HTR-8/SVneo (cell line): ENCODE measurements around the gene NOL9.
"Not testable (repeated sequence)": the region's sequence is repeated elsewhere in the genome, so short reads cannot be mapped to it uniquely, and the experiment has no call there.

Experiments used
- DNase-seq: peaks from one replicate; pipeline ENCODE4 v3.0.0; 2011; ENCODE audit warnings: low spot score, mixed read lengths; ENCODE audit not compliant: insufficient read length
- FAIRE-seq: peaks from 2 replicates; lab custom pipeline; 2011; peaks lifted over from hg19 to GRCh38; lab: Jason Lieb, UNC

Gene NOL9

GRCh38 chr1:6574818-6575217 is 20.5 kb upstream of the NOL9 start:
- DNase-seq (no peak), FAIRE-seq (no peak)

- FAIRE-seq = no peak
- DNase-seq = no peak
These were observed 19.8 kb upstream of the NOL9 start for GRCh38 chr1:6574025-6574620.

GRCh38 chr1:6572653-6573383 is 18.5 kb upstream of the NOL9 start:
- FAIRE-seq = no peak
- DNase-seq = no peak

- no peak for FAIRE-seq
- no peak for DNase-seq
These were observed 16.7 kb upstream of the NOL9 start for GRCh38 chr1:6570987-6571386.

GRCh38 chr1:6570100-6570499 is 15.8 kb upstream of the NOL9 start:
- FAIRE-seq (no peak), DNase-seq (no peak)

GRCh38 chr1:6569033-6569432 is 14.7 kb upstream of the NOL9 start:
- DNase-seq (no peak), FAIRE-seq (no peak)

GRCh38 chr1:6560267-6560666 is 6.0 kb upstream of the NOL9 start:
- DNase-seq = no peak
- FAIRE-seq = no peak

- DNase-seq, FAIRE-seq: not testable (repeated sequence)
These were observed 4.8 kb upstream of the NOL9 start for GRCh38 chr1:6559161-6559560.

GRCh38 chr1:6557597-6557996 is 3.3 kb upstream of the NOL9 start:
- FAIRE-seq = no peak

GRCh38 chr1:6554907-6555778 is 830 bp upstream of the NOL9 start, which contains the start of gene TAS1R1:
TAS1R1 (plus strand) TSS chr1:6555307; CDS start chr1:6555374, 67 bp downstream.
- peak; percentile 60 for FAIRE-seq
- no peak for DNase-seq

More at GRCh38 chr1:6557597-6557996, 3.3 kb upstream of the NOL9 start:
- no peak for DNase-seq

GRCh38 chr1:6547301-6547700 is 7.0 kb downstream of the NOL9 start:
- FAIRE-seq = no peak
- DNase-seq = no peak

- DNase-seq = no peak
- FAIRE-seq = no peak
These were observed 8.0 kb downstream of the NOL9 start for GRCh38 chr1:6546326-6546725.

- DNase-seq = no peak
These were observed 8.8 kb downstream of the NOL9 start for GRCh38 chr1:6545276-6546112.

GRCh38 chr1:6544831-6545230 is 9.5 kb downstream of the NOL9 start:
- FAIRE-seq (no peak), DNase-seq (peak; percentile 37)

More at GRCh38 chr1:6545276-6546112, 8.8 kb downstream of the NOL9 start:
- no peak for FAIRE-seq

- no peak for FAIRE-seq
These were observed 15.4 kb downstream of the NOL9 start for GRCh38 chr1:6538956-6539355.

GRCh38 chr1:6536291-6536690 is 18.0 kb downstream of the NOL9 start:
- DNase-seq (no peak), FAIRE-seq (no peak)

More at GRCh38 chr1:6538956-6539355, 15.4 kb downstream of the NOL9 start:
- no peak for DNase-seq

GRCh38 chr1:6535214-6535613 is 19.1 kb downstream of the NOL9 start:
- no peak for DNase-seq
- no peak for FAIRE-seq

- no peak for DNase-seq
- FAIRE-seq = no peak
These were observed 20.0 kb downstream of the NOL9 start for GRCh38 chr1:6534248-6534822.

- DNase-seq (no peak), FAIRE-seq (no peak)
These were observed 22.3 kb downstream of the NOL9 start for GRCh38 chr1:6531996-6532395.
